ENCODE data around the gene SSUH2.

SSUH2 gene

DNA sequence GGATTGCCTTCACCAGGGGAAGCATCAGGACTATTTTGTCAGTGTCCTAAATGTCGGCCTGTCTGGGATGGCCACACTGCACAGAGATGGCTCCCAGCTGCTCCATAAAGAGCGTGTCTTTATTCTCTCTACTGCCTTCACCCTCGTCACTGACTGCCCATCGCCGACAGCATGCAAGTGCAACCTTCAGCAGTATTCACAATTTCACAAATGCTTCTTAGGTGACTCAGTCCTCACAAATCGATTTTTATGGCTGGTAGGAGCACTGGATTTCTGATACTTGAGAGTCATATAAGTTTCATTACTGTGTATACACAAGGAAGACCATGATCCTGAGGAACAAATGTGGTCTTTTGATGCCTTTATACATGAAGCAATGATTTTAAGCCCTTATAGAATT is 1.1 kb upstream of the SSUH2 start:
- Histone ChIP-seq H3K9me3 (ENCODE audit: control insufficient read depth, low read length) (no peaks in the 10 kb centered on the region), H3K9ac (ENCODE audit: low read length) (no peak overlapping the region), H3K36me3 (ENCODE audit: control insufficient read depth, insufficient read depth, low read length) (no peaks in the 10 kb centered on the region), H3K4me3 (ENCODE audit: low read length) (no peak overlapping the region), H3K27me3 (ENCODE audit: control insufficient read depth, insufficient read depth, low read length) (no peaks in the 10 kb centered on the region), H3K4me1 (ENCODE audit: control insufficient read depth, insufficient read depth, low read length) (no peaks in the 10 kb centered on the region)

DNA sequence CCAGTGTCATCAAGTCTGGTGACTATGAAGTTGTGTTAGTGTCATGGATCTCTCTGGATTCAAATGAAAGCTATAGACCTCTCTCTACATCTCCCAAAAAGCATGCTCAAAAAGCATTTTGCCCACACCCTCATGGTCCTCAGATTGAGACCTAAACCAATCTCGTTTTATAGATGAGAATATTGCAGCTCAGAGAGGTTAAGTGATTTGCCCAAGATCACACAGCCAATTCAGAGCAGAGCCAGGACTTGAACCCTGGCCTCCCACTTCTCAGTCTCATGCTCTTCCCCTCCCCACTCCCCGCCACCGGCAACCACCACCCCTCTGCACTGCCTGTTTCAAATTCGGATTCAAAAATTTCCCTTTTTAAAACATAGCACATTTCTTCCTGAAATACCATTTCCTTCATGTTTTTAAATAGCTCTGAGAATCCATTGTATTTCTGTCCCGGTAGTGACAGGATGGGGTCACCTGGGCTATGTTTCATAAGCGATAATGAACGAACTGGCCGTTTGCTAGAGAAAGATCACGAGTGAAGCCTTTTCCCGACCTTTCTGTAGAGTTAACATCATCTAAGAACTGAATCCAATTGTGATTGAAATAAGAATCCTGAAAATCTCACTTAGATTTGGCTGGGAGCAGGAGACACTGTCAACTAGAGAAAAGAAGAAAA is 769 bp downstream of the SSUH2 start:
- H3K9ac ChIP-seq (ENCODE audit: low read length) = no peak overlapping the region
- no peaks in the 10 kb centered on the region for H3K36me3 ChIP-seq (ENCODE audit: control insufficient read depth, insufficient read depth, low read length)
- H3K27me3 ChIP-seq (ENCODE audit: control insufficient read depth, insufficient read depth, low read length) = no peaks in the 10 kb centered on the region
- no peak overlapping the region for H3K4me3 ChIP-seq (ENCODE audit: low read length)
- no peaks in the 10 kb centered on the region for H3K4me1 ChIP-seq (ENCODE audit: control insufficient read depth, insufficient read depth, low read length)
- H3K9me3 ChIP-seq (ENCODE audit: control insufficient read depth, low read length) = no peaks in the 10 kb centered on the region

DNA sequence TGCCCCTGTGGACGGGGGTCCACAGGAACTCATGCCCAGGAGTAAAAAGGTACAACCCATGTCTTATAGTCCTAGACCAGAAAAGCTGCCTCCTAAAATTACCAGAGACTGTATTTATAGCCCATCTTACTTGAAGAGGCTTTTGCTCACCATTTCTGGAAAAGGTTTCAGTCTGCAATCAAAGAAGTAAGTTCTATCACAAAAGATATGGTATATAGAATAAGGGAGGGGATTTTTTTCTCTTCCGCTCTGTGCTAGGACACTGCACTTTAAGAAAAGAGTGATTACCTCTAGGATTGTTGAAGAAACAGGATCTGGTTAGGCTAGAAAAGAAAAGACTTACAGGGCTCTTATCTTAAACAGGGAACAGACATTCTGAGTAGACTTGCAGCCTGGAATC is 2.6 kb downstream of the SSUH2 start:
- H3K9me3 ChIP-seq (ENCODE audit: control insufficient read depth, low read length) = no peaks in the 10 kb centered on the region

DNA sequence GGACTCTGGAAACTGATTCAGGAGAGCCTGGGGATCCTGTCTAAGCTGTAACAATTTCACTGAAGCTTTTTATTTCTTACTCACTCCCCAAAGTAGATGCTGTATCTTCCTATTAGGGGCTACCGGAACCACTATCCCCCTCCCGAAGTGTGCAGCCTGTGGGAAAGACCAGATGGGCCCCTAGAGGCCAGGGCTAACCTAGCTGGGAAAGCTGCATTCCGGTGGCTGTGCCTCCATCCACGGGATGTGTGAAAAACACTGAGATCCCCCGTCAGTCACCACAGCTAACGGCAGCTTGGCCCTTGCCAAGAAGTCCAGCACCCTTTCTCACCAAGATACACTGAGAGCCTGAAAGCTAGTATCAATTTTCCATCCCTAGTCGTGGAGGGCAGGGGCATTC is 3.1 kb downstream of the SSUH2 start:
- no peaks in the 10 kb centered on the region for H3K4me1 ChIP-seq (ENCODE audit: control insufficient read depth, insufficient read depth, low read length)
- H3K36me3 ChIP-seq (ENCODE audit: control insufficient read depth, insufficient read depth, low read length) = no peaks in the 10 kb centered on the region
- H3K4me3 ChIP-seq (ENCODE audit: low read length) = no peak overlapping the region
- H3K27me3 ChIP-seq (ENCODE audit: control insufficient read depth, insufficient read depth, low read length) = no peaks in the 10 kb centered on the region
- H3K9me3 ChIP-seq (ENCODE audit: control insufficient read depth, low read length) = no peaks in the 10 kb centered on the region
- no peak overlapping the region for H3K9ac ChIP-seq (ENCODE audit: low read length)

More for the DNA sequence above, 2.6 kb downstream of the SSUH2 start:
- Histone ChIP-seq H3K4me1 (ENCODE audit: control insufficient read depth, insufficient read depth, low read length) (no peaks in the 10 kb centered on the region), H3K27me3 (ENCODE audit: control insufficient read depth, insufficient read depth, low read length) (no peaks in the 10 kb centered on the region), H3K4me3 (ENCODE audit: low read length) (no peak overlapping the region), H3K36me3 (ENCODE audit: control insufficient read depth, insufficient read depth, low read length) (no peaks in the 10 kb centered on the region), H3K9ac (ENCODE audit: low read length) (no peak overlapping the region)

DNA sequence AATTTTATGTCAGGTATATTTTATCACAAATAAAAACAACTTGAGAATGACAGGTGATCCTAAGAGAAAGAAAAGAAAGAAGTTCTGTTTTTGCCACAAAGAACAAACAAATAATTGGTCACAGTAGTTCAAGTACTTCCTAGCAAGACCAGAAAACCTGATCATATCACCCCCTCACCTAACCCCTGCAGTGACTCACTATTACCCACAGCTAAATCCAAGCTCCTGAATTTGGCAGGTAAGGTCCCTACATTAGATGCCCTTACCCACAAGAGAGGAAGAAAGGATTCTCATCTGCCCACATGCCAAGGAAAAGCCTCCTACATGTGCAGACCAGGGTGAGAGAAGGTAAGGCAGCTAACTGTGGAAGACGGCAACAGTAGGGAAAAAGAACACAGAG is 4.4 kb downstream of the SSUH2 start:
- Histone ChIP-seq H3K27me3 (ENCODE audit: control insufficient read depth, insufficient read depth, low read length) (no peaks in the 10 kb centered on the region), H3K4me3 (ENCODE audit: low read length) (no peak overlapping the region), H3K9ac (ENCODE audit: low read length) (no peak overlapping the region), H3K4me1 (ENCODE audit: control insufficient read depth, insufficient read depth, low read length) (no peaks in the 10 kb centered on the region), H3K36me3 (ENCODE audit: control insufficient read depth, insufficient read depth, low read length) (no peaks in the 10 kb centered on the region), H3K9me3 (ENCODE audit: control insufficient read depth, low read length) (no peaks in the 10 kb centered on the region)

DNA sequence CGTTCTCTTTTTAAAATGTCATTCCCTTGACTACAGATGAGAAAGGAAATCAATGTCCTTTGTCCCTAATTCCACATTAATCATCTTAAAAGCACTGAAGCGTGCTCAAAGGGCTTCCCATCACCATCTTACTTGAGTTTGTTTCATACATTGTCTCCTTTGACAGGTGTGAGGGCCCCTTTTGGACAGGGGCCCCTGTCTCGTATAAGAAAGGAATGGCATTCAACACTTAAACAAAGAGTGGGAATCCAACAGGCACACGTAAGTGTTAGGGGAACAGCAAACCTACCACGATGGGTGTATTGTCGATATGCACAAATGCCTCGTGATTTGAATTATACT is 5.0 kb downstream of the SSUH2 start:
- Histone ChIP-seq H3K9me3 (ENCODE audit: control insufficient read depth, low read length) (no peaks in the 10 kb centered on the region), H3K9ac (ENCODE audit: low read length) (no peak overlapping the region), H3K27me3 (ENCODE audit: control insufficient read depth, insufficient read depth, low read length) (no peaks in the 10 kb centered on the region), H3K4me3 (ENCODE audit: low read length) (no peak overlapping the region), H3K36me3 (ENCODE audit: control insufficient read depth, insufficient read depth, low read length) (no peaks in the 10 kb centered on the region), H3K4me1 (ENCODE audit: control insufficient read depth, insufficient read depth, low read length) (no peaks in the 10 kb centered on the region)

DNA sequence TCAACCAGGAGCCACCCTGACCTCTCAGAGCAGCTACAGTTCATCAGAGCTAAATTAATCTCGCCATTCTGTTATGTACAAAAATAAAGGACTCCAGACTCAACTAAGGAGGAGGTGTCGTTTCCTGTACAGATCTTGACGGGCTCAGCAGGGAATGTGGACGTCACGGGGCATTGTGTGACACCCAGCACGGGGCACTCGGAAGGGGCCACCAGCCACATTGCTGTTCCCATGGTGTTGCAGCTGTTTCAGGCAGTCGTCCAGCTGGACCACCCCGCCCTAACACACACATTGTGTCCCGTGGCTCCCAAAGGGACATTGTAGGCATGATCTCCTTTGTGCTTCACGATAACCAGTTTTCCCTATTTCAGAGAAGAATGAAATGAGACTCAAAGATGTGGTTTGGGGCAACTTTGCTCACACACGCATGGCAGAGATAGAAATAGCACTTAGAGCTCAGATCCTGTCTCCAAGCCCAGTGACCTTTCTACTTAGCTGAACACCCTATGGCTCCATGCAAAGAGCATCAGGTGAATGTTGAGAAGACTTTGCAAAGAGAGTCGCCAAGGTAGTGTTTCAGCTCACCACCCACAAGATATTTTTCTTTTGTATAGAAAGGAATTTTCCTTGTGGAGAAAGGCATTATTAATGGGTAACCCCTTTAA is 5.5 kb downstream of the SSUH2 start:
- no peaks in the 10 kb centered on the region for H3K9me3 ChIP-seq (ENCODE audit: control insufficient read depth, low read length)
- no peaks in the 10 kb centered on the region for H3K27me3 ChIP-seq (ENCODE audit: control insufficient read depth, insufficient read depth, low read length)
- H3K9ac ChIP-seq (ENCODE audit: low read length) = no peak overlapping the region
- H3K36me3 ChIP-seq (ENCODE audit: control insufficient read depth, insufficient read depth, low read length) = no peaks in the 10 kb centered on the region
- no peak overlapping the region for H3K4me3 ChIP-seq (ENCODE audit: low read length)
- no peaks in the 10 kb centered on the region for H3K4me1 ChIP-seq (ENCODE audit: control insufficient read depth, insufficient read depth, low read length)

DNA sequence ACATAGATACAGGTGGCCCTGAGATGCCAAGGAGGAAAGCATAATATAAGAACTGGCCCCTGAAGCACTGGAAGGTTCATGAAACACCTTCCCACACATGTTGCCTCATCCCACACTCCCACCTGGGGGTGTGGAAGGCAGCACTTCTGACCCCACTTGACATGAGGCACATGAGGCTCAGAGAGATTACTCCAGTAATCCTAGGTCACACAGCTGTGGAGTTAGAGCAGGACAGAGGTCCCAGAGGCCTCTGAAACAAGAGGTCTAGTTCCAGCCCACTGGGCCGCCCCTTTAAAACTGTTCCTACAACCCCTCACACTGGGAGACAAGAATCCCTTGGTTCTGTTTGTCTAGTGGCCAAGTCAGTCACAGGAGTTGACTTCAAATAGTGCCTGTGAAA is 7.2 kb downstream of the SSUH2 start:
- H3K4me3 ChIP-seq (ENCODE audit: low read length) = no peak overlapping the region
- no peaks in the 10 kb centered on the region for H3K27me3 ChIP-seq (ENCODE audit: control insufficient read depth, insufficient read depth, low read length)
- no peaks in the 10 kb centered on the region for H3K9me3 ChIP-seq (ENCODE audit: control insufficient read depth, low read length)
- no peaks in the 10 kb centered on the region for H3K4me1 ChIP-seq (ENCODE audit: control insufficient read depth, insufficient read depth, low read length)
- H3K9ac ChIP-seq (ENCODE audit: low read length) = no peak overlapping the region
- H3K36me3 ChIP-seq (ENCODE audit: control insufficient read depth, insufficient read depth, low read length) = no peaks in the 10 kb centered on the region

DNA sequence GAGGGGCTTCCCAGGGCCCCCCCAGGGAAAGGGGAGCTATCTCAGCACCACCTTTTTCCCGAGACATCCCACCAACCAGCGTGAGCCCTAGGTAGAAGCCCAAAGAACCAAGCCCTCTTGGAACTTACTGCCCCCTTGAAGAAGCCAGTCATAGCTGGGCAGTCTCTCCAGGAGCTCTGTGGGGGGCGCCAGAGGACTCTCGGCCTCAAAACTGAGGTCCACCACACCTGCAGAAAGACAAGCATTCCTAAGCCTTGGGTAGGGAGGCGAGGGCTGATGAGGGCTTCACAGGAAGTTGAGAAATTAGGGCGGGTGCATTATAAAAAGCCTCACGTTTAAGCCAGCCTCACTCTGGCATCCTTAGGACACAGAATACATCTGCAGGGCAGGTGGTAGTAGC is 9.0 kb downstream of the SSUH2 start:
- H3K27me3 ChIP-seq (ENCODE audit: control insufficient read depth, insufficient read depth, low read length) = no peaks in the 10 kb centered on the region
- H3K4me3 ChIP-seq (ENCODE audit: low read length) = no peak overlapping the region
- H3K36me3 ChIP-seq (ENCODE audit: control insufficient read depth, insufficient read depth, low read length) = no peaks in the 10 kb centered on the region

DNA sequence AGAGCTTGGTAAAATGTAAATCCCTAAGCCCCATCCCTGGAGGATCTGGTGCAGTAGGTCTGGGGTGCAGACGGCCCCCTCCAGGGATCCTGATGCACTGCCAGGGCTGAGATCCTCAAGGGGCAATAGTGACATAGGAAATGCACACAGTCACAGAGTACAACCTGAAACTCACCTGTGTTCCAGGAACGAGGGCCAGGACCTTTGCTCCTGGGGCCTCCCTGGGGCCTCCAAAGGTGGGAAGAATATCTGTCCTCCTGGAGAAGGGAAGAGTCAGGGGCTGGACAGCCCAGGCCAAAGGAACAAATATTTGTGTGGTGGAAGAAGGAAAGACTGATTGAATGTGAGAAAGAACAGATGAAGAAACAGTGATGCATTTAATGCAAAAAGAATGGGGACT is 9.5 kb downstream of the SSUH2 start:
- no peaks in the 10 kb centered on the region for H3K9me3 ChIP-seq (ENCODE audit: control insufficient read depth, low read length)
- no peak overlapping the region for H3K9ac ChIP-seq (ENCODE audit: low read length)
- H3K4me1 ChIP-seq (ENCODE audit: control insufficient read depth, insufficient read depth, low read length) = peaks cover under 1% of the 10 kb centered on the region
- no peaks in the 10 kb centered on the region for H3K27me3 ChIP-seq (ENCODE audit: control insufficient read depth, insufficient read depth, low read length)
- H3K36me3 ChIP-seq (ENCODE audit: control insufficient read depth, insufficient read depth, low read length) = no peaks in the 10 kb centered on the region
- no peak overlapping the region for H3K4me3 ChIP-seq (ENCODE audit: low read length)

More for the DNA sequence above, 9.0 kb downstream of the SSUH2 start:
- Histone ChIP-seq H3K9ac (ENCODE audit: low read length) (no peak overlapping the region), H3K9me3 (ENCODE audit: control insufficient read depth, low read length) (no peaks in the 10 kb centered on the region), H3K4me1 (ENCODE audit: control insufficient read depth, insufficient read depth, low read length) (no peaks in the 10 kb centered on the region)

DNA sequence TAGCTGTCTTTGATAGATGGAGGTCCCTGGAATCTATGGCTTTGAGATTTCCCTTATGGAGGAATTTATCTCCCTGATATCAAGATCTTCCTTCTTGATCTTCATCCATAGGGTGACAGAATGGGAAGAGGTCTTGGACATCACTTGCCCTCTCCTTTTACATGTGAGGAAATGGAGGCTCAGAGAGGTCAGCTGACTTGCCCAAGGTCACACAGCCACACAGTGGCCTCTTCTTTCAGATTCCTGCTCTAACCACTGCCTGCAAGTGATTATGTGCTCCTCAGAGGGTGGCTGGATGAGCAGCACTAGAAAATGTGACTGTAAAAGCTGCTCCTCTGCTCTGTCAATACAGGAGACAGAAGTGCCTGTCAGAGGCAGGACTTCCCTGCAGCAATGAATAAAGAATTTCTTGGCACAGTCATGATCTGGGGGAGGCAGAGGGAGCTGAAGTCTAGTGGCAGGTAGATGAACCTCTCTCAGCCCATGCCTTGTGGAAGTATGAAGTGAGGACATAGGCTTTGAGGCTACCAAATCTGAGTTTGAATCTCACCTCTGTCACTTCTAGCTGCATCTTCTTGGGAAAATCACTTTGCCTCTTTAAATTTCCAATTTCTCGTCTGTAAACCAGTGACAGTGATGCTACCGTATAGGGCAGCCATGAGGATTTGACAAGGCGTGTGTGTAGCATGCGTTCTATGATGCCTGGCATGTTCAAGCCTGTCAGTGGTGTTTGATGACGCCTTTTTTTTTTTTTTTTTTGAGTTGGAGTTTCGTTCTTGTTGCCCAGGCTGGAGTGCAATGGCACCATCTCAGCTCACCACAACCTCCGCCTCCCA is 12.0 kb downstream of the SSUH2 start:
- Histone ChIP-seq H3K4me1 (ENCODE audit: control insufficient read depth, insufficient read depth, low read length) (peaks cover 13% of the 10 kb centered on the region), H3K9ac (ENCODE audit: low read length) (no peak overlapping the region), H3K36me3 (ENCODE audit: control insufficient read depth, insufficient read depth, low read length) (no peaks in the 10 kb centered on the region), H3K27me3 (ENCODE audit: control insufficient read depth, insufficient read depth, low read length) (no peaks in the 10 kb centered on the region), H3K4me3 (ENCODE audit: low read length) (no peak overlapping the region), H3K9me3 (ENCODE audit: control insufficient read depth, low read length) (no peaks in the 10 kb centered on the region)

DNA sequence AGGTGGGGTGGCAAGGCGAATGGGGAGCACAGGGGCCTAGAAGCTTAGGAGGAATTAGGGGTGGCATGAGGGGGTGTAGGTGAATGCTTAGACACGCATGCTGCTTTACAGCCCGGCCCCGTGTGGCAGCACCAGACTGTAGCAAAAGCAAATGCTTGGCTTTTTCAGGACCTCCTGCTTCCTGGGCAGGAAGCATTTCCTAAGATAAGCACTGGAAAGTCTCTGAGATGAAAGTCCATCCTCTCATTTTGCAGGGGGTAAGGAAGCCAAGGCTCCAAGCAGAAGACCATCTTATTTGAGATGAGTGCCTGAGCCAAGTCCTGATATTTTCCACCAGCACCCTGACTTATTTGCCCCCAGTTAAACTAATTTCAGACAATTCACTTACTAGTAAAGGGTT is 12.9 kb downstream of the SSUH2 start:
- Histone ChIP-seq H3K27me3 (ENCODE audit: control insufficient read depth, insufficient read depth, low read length) (no peaks in the 10 kb centered on the region), H3K36me3 (ENCODE audit: control insufficient read depth, insufficient read depth, low read length) (no peaks in the 10 kb centered on the region), H3K4me1 (ENCODE audit: control insufficient read depth, insufficient read depth, low read length) (peaks cover 13% of the 10 kb centered on the region), H3K9me3 (ENCODE audit: control insufficient read depth, low read length) (no peaks in the 10 kb centered on the region), H3K9ac (ENCODE audit: low read length) (no peak overlapping the region), H3K4me3 (ENCODE audit: low read length) (no peak overlapping the region)

Data from mucosa of stomach (tissue), 1 donor.